Adrenal gland (tissue), 12 donors: Measurements from ENCODE around the gene SHF. TPM values are rescaled to one million over a fixed set of nuclear protein-coding genes. Genes with fewer than 3 reads are reported as not detected.

Experiments used
- DNase-seq, 7 donors: peaks; one replicate each; pipeline ENCODE4 v3.0.0-alpha.2; 2019 to 2020
- H3K27ac ChIP-seq, 5 donors: fragments of 200-600 bp; sonication (generic) in 4 of 5; 1 replicate in 3 of 5; 2 replicates in 2 of 5; pipeline versions ENCODE4 v1.5.1 to v1.8.0; 2016 to 2020; ENCODE audit warnings: mild to moderate bottlenecking in 1 of 5
- H3K27me3 ChIP-seq: fragments of 200-600 bp; 2 replicates; pipeline ENCODE4 v1.8.0; 2021
- H3K36me3 ChIP-seq, 2 donors: fragments of 200-600 bp; replicated peaks in 1 of 2; 1 replicate in 1 of 2; 2 replicates in 1 of 2; pipeline versions ENCODE4 v1.5.1 to v1.8.0; 2018 to 2022
- H3K4me1 ChIP-seq, 2 donors: fragments of 200-600 bp; replicated peaks in 1 of 2; 1 replicate in 1 of 2; 2 replicates in 1 of 2; pipeline versions ENCODE4 v1.5.1 to v1.8.0; 2018 to 2021
- H3K4me3 ChIP-seq, 4 donors: fragments of 200-600 bp; sonication (generic) in 3 of 4; one replicate each; pipeline ENCODE4 v1.5.1; 2016 to 2018
- H3K9me3 ChIP-seq, 3 donors: fragments of 200-600 bp; sonication (generic) in 1 of 3; replicated peaks in 1 of 3; 1 replicate in 2 of 3; 2 replicates in 1 of 3; pipeline versions ENCODE4 v1.5.1 to v1.8.0; 2016 to 2021
- POLR2A ChIP-seq, 2 donors: fragments of 450-650 bp; IDR thresholded peaks; one replicate each; pipeline ENCODE4 v1.6.1; 2017; ENCODE audit warnings: antibody characterized with exemption in 2 of 2, mild to moderate bottlenecking in 2 of 2, moderate library complexity in 1 of 2
- WGBS, 4 donors: extraction: QIAGEN DNeasy Blood & Tissue Kit in 2 of 4; methylation state at CpG; one replicate each; pipeline versions ENCODE4 v1.1.5 to v1.1.7; 2013 to 2017; 5-methylcytosine and 5-hydroxymethylcytosine counted together
- intact Hi-C, 2 donors: fragments of 100-400 bp; cut with DNase I; formaldehyde crosslinking; loops; one replicate each; pipeline versions ENCODE4 v1.14.1 to v1.15.0; 2022 to 2023
- polyA plus RNA-seq, 3 donors: library from polyadenylated mRNA; stranded (reverse); fragments of 200-250 nt in 2 of 3; fragments of 350-450 nt in 1 of 3; fragmentation: Illumina TruSeq in 1 of 3; extraction: RNeasy Lipid Tissue Mini Kit (QIAGEN cat#74804) in 1 of 3; gene quantifications; one replicate each; pipeline ENCODE4 v1.2.3, GENCODE V29; 2013 to 2014
- total RNA-seq, 9 donors: library from RNA; depleted of rRNA in 4 of 9; stranded (reverse); fragments of >200 nt in 4 of 9; fragments of 120-200 nt in 1 of 9; fragmentation: NEBNext Ultra II Directional in 1 of 9; extraction: Animal tissue kit (Norgen Biotek cat#: 25700) in 1 of 9; gene quantifications; one replicate each; pipeline versions ENCODE4 v1.1.0 to v1.2.4, GENCODE V29; 2013 to 2023
- TF ChIP-seq, protein P1 (sequence below), 6 experiments: fragments of 450-650 bp in 4 of 6; fragments of 200-600 bp in 2 of 6; sonication (generic) in 1 of 6; IDR thresholded peaks; 1 replicate in 5 of 6; 2 replicates in 1 of 6; pipeline versions ENCODE4 v1.5.1 to v1.8.0; 2016 to 2021; ENCODE audit warnings: antibody characterized with exemption in 6 of 6, mild to moderate bottlenecking in 2 of 6, moderate library complexity in 1 of 6
- donor health status: healthy with polysubstance abuse.
- donor health status: Bipolar disorder and iron deficiency.
- donor health status: DM: yes; HTN: yes; CAD: no.
- donor health status: DM: no; HTN: no; CAD: no.
- donor health status: DM: no; HTN: no; CAD: no.
- donor health status: DM: yes; HTN: yes; CAD: no.

SHF gene
- total and polyA plus RNA-seq, 12 donors, result 3.2 to 30.0 (median 17.3) TPM

DNA sequence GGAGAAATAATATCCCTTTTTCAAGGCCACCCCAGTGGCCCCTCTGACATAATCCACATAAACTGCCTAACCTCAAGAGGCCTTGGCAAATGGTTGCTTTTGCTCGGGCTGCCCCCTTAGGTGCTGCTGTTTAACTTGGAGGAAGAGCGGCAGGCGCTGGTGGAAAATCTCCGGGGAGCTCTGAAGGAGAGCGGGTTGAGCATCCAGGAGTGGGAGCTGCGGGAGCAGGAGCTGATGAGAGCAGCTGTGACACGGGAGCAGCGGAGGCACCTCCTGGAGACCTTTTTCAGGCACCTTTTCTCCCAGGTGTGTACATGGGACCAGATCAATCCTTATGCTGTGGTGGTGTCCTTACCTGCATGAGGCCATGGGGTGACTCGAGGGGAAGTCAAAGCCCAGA, 43.0 kb downstream of the SHF start:
- DNase-seq, result no peak
- Histone ChIP-seq H3K36me3 (no peaks in the 10 kb centered on the region), H3K9me3 (no peaks in the 10 kb centered on the region), H3K4me1 (no peaks in the 10 kb centered on the region), H3K4me3 (no peak overlapping the region), H3K27me3 (no peaks in the 10 kb centered on the region), H3K27ac (no peak overlapping the region)
- no peak for TF ChIP-seq POLR2A (IDR thresholded peaks at IDR 0.05)
- TF ChIP-seq, protein P1, sequence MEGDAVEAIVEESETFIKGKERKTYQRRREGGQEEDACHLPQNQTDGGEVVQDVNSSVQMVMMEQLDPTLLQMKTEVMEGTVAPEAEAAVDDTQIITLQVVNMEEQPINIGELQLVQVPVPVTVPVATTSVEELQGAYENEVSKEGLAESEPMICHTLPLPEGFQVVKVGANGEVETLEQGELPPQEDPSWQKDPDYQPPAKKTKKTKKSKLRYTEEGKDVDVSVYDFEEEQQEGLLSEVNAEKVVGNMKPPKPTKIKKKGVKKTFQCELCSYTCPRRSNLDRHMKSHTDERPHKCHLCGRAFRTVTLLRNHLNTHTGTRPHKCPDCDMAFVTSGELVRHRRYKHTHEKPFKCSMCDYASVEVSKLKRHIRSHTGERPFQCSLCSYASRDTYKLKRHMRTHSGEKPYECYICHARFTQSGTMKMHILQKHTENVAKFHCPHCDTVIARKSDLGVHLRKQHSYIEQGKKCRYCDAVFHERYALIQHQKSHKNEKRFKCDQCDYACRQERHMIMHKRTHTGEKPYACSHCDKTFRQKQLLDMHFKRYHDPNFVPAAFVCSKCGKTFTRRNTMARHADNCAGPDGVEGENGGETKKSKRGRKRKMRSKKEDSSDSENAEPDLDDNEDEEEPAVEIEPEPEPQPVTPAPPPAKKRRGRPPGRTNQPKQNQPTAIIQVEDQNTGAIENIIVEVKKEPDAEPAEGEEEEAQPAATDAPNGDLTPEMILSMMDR (IDR thresholded peaks at IDR 0.05), result no peak
- 75 to 89% (median 80%) methylated on average over 9 of the region's 9 CpGs; no CpG with 5 or more reads in 1 of the 4 donors for WGBS, 4 donors
- intact Hi-C loops, result no loop called here

DNA sequence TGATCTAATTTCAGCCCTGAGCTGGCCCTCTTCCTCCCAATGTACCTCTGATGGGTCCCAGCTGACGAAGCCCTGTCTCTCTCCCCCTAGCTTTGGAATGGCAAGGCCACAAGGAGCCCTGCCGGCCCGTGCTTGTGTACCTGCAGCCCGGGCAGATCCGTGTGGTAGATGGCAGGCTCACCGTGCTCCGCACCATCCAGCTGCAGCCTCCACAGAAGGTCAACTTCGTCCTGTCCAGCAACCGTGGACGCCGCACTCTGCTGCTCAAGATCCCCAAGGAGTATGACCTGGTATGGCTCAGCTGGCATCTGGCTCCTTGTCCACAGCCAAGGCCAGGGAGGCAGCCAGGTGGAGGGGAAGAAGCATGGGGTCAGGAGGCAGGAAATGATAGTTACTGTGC, 43.8 kb downstream of the SHF start:
- Histone ChIP-seq H3K4me1 (peaks cover 0 to 2% of the 10 kb centered on the region in 2 donors), H3K27ac (no peak overlapping the region), H3K36me3 (no peaks in the 10 kb centered on the region), H3K27me3 (no peaks in the 10 kb centered on the region), H3K9me3 (no peaks in the 10 kb centered on the region), H3K4me3 (no peak overlapping the region)
- DNase-seq, result no peak
- 48 to 70% (median 64%) methylated on average over 3 to 11 of the region's 11 CpGs; no CpG with 5 or more reads in 1 of the 4 donors for WGBS, 4 donors
- TF ChIP-seq POLR2A (IDR thresholded peaks at IDR 0.05), result no peak
- TF ChIP-seq, protein P1 (IDR thresholded peaks at IDR 0.05), result no peak
- intact Hi-C loops, result no loop called here

DNA sequence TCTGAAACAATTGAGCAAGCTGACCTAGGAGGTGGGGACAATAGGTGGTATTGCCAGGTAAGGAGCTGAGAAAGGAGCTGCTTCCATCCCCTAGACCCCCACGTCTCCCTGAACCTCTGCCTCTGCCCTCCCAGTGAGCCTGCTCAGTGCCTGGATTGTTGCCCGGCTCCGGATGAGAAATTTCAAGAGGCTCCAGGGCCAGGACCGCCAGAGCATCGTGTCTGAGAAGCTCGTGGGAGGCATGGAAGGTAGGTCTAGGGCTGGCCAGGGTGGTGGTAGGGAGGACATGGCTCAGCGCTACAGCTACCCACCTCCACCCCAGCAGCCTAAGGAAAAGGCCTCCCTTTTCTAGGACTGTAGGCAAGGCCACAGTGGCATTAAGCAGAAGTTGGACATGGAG, 44.7 kb downstream of the SHF start:
- no peak for DNase-seq
- no peaks in the 10 kb centered on the region for H3K36me3 ChIP-seq
- H3K4me3 ChIP-seq, result no peak overlapping the region
- H3K9me3 ChIP-seq, result no peaks in the 10 kb centered on the region
- WGBS, 4 donors, result 83 to 91% (median 87%) methylated on average over 5 to 7 of the region's 7 CpGs
- H3K27ac ChIP-seq, result no peak overlapping the region
- H3K27me3 ChIP-seq, result no peaks in the 10 kb centered on the region
- no peak for TF ChIP-seq POLR2A (IDR thresholded peaks at IDR 0.05)
- TF ChIP-seq, protein P1 (IDR thresholded peaks at IDR 0.05), result no peak
- H3K4me1 ChIP-seq, result peaks cover 0 to 7% of the 10 kb centered on the region in 2 donors
- intact Hi-C loops, result no loop called here

DNA sequence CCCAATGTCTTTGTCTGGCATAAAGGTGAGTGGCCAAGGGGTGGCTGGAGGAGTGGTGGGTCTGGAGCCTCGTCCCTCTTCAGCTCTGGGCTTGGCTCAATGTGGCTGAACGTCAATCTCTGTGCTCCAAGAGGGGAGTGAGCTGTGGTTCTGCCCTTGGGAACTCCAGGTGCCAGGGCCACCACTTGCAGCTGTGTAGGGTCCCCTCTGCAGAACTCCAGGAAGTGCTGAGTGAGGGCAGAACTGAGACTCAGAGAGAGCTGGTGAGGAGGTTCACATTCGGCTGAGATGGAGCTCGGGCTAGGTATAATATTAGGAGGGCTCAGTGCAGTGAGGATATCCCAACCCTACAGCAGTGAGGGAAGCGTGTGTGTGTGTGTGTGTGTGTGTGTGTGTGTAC, 46.4 kb downstream of the SHF start:
- H3K9me3 ChIP-seq, result no peaks in the 10 kb centered on the region
- DNase-seq, result no peak
- intact Hi-C loops, result no loop called here
- WGBS, 4 donors, result 82 to 85% (median 84%) methylated on average over 4 to 5 of the region's 5 CpGs
- H3K27ac ChIP-seq, result no peak overlapping the region
- TF ChIP-seq, protein P1 (IDR thresholded peaks at IDR 0.05), result no peak
- no peak for TF ChIP-seq POLR2A (IDR thresholded peaks at IDR 0.05)
- peaks cover 0 to 7% of the 10 kb centered on the region in 2 donors for H3K4me1 ChIP-seq
- H3K4me3 ChIP-seq, result no peak overlapping the region
- H3K36me3 ChIP-seq, result no peaks in the 10 kb centered on the region
- H3K27me3 ChIP-seq, result no peaks in the 10 kb centered on the region
